ENCODE data around the gene DMPK. TPM values are rescaled to one million over a fixed set of nuclear protein-coding genes. Genes with fewer than 3 reads are reported as not detected.

DMPK gene
- polyA plus RNA-seq, 1 of the 3 experiments (the other 2 are of a cell fraction), result 92.2 TPM

DNA sequence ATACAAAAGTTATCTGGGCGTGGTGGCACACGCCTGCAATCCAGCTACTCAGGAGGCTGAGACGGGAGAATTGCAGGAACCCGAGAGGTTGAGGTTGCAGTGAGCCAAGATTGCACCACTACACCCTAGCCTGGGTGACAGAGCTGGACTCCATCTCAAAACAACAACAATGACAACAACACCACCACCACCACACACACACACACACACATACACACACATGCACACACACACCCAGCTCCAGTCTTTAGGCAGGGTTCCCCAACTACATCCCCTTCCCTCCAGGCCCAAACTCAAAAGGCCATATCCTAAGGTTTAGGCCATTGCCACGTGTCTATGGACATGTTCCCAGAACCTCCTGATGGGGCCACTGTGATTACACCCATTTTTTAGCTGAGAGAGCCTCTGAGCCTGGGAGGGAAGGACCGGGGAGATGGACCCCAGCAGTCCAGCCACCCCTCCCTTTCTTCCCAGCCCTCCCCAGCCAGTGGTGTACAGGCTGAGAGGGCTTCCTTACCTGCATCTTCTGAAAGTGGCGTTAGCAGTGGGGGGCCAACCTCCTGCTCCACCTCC is 19.4 kb upstream of the DMPK start:
- Histone ChIP-seq H3K4me2 (no peak overlapping the region), H3K79me2 (ENCODE audit: insufficient read depth) (no peaks in the 10 kb centered on the region), H3F3A (replicated peaks; ENCODE audit: insufficient read depth) (no peaks in the 10 kb centered on the region), H3K9ac (no peak overlapping the region), H3K36me3 (replicated peaks in 1 of 2; ENCODE audit: control insufficient read depth in 1 of 2, insufficient read depth in 2 of 2, low read length in 1 of 2) (no peaks in the 10 kb centered on the region), H3K9me3 (no peaks in the 10 kb centered on the region), H2AFZ (ENCODE audit: low read depth) (no peak overlapping the region), H3K4me1 (ENCODE audit: control insufficient read depth in 1 of 2, insufficient read depth in 2 of 2, low read depth in 1 of 2, low read length in 1 of 2) (peaks cover 2 to 3% of the 10 kb centered on the region in 2 experiments; a peak in 2 of 4 replicates), H3K27ac (ENCODE audit: low read depth in 2 of 2, low read length in 1 of 2) (no peak overlapping the region), H3K9me2 (no peaks in the 10 kb centered on the region), H4K20me1 (ENCODE audit: insufficient read depth) (no peaks in the 10 kb centered on the region), H3K4me3 (ENCODE audit: low read depth in 2 of 2, low read length in 1 of 2) (no peak overlapping the region), H3K27me3 (ENCODE audit: insufficient read depth) (no peaks in the 10 kb centered on the region)
- DNase-seq, result no peak
- ChIA-PET CTCF (interaction anchor here (0.8 to 7.3 kb wide), 4 partner anchors 11 to 34 kb away, joined by 3 to 100 read pairs (median 49); partner anchors contain the start of genes RSPH6A and SIX5), POLR2A (interaction anchor here (2.7 kb wide), 1 partner anchor 32 kb away, joined by 19 read pairs; the partner anchor contains the start of gene SIX5)
- TF ChIP-seq FOXJ3 (CRISPR knock-in tag; IDR thresholded peaks at IDR 0.05) (no peak), TEAD4 (IDR thresholded peaks at IDR 0.05; ENCODE audit: borderline replicate concordance, insufficient read depth) (no peak), YY1 (IDR thresholded peaks at IDR 0.05; ENCODE audit: low read depth) (no peak), MXI1 (IDR thresholded peaks at IDR 0.05; ENCODE audit: low read depth, low read length) (no peak), MEF2A (IDR thresholded peaks at IDR 0.05; ENCODE audit: borderline replicate concordance, low read depth) (no peak), SIN3A (IDR thresholded peaks at IDR 0.05; ENCODE audit: borderline replicate concordance, low read depth, low read length) (no peak), TCF12 (IDR thresholded peaks at IDR 0.05) (no peak), ELF1 (IDR thresholded peaks at IDR 0.05) (no peak), RCOR1 (IDR thresholded peaks at IDR 0.05; ENCODE audit: low read length) (no peak), SMC3 (IDR thresholded peaks at IDR 0.05; ENCODE audit: low read depth, low read length) (no peak)
- TF ChIP-seq, protein P1, sequence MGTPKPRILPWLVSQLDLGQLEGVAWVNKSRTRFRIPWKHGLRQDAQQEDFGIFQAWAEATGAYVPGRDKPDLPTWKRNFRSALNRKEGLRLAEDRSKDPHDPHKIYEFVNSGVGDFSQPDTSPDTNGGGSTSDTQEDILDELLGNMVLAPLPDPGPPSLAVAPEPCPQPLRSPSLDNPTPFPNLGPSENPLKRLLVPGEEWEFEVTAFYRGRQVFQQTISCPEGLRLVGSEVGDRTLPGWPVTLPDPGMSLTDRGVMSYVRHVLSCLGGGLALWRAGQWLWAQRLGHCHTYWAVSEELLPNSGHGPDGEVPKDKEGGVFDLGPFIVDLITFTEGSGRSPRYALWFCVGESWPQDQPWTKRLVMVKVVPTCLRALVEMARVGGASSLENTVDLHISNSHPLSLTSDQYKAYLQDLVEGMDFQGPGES (IDR thresholded peaks at IDR 0.05; ENCODE audit: low read depth, low read length), result no peak
- TF ChIP-seq, protein P2, sequence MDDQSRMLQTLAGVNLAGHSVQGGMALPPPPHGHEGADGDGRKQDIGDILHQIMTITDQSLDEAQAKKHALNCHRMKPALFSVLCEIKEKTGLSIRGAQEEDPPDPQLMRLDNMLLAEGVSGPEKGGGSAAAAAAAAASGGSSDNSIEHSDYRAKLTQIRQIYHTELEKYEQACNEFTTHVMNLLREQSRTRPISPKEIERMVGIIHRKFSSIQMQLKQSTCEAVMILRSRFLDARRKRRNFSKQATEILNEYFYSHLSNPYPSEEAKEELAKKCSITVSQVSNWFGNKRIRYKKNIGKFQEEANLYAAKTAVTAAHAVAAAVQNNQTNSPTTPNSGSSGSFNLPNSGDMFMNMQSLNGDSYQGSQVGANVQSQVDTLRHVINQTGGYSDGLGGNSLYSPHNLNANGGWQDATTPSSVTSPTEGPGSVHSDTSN (IDR thresholded peaks at IDR 0.05), result no peak
- TF ChIP-seq, protein P3, sequence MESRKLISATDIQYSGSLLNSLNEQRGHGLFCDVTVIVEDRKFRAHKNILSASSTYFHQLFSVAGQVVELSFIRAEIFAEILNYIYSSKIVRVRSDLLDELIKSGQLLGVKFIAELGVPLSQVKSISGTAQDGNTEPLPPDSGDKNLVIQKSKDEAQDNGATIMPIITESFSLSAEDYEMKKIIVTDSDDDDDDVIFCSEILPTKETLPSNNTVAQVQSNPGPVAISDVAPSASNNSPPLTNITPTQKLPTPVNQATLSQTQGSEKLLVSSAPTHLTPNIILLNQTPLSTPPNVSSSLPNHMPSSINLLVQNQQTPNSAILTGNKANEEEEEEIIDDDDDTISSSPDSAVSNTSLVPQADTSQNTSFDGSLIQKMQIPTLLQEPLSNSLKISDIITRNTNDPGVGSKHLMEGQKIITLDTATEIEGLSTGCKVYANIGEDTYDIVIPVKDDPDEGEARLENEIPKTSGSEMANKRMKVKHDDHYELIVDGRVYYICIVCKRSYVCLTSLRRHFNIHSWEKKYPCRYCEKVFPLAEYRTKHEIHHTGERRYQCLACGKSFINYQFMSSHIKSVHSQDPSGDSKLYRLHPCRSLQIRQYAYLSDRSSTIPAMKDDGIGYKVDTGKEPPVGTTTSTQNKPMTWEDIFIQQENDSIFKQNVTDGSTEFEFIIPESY (IDR thresholded peaks at IDR 0.05; ENCODE audit: borderline replicate concordance, low read depth), result no peak
- TF ChIP-seq, protein P4, sequence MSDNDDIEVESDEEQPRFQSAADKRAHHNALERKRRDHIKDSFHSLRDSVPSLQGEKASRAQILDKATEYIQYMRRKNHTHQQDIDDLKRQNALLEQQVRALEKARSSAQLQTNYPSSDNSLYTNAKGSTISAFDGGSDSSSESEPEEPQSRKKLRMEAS (IDR thresholded peaks at IDR 0.05; ENCODE audit: low read depth), result no peak
- WGBS (ENCODE audit: low lambda C conversion rate), result 67% methylated on average over 3 of the region's 7 CpGs
